GM20000 (cell line): ENCODE data around the gene CATSPERZ.

ENCODE experiments used
- DNase-seq: peaks from one replicate; pipeline ENCODE4 v3.0.0; 2012; ENCODE audit warnings: low spot score
- CTCF ChIP-seq: IDR thresholded peaks from 2 replicates; pipeline ENCODE4 v1.5.1; 2012; ENCODE audit warnings: mild to moderate bottlenecking, control low read depth; ENCODE audit errors: extremely low read depth, missing control alignments

The CATSPERZ gene

GRCh38 chr11:64265176-64266160 lies 34.7 kb upstream of the CATSPERZ start:
- DNase-seq, result no peak
- TF ChIP-seq CTCF, result no peak

- TF ChIP-seq CTCF, result no peak
- DNase-seq, result no peak
These were observed 33.8 kb upstream of the CATSPERZ start for GRCh38 chr11:64266339-64266738.

- TF ChIP-seq CTCF, result no peak
- DNase-seq, result no peak
These were observed 32.8 kb upstream of the CATSPERZ start for GRCh38 chr11:64267207-64267945.

GRCh38 chr11:64268025-64268892 lies 31.9 kb upstream of the CATSPERZ start:
- DNase-seq, result no peak
- TF ChIP-seq CTCF, result no peak

GRCh38 chr11:64268893-64269539 lies 31.1 kb upstream of the CATSPERZ start:
- TF ChIP-seq CTCF, result no peak

GRCh38 chr11:64269540-64270220 lies 30.5 kb upstream of the CATSPERZ start:
- no peak for TF ChIP-seq CTCF
- peak; percentile 92 for DNase-seq

More at GRCh38 chr11:64268893-64269539, 31.1 kb upstream of the CATSPERZ start:
- no peak for DNase-seq
